HCT116 (cell line): ENCODE data around the gene TBXAS1. TPM values are rescaled to one million over a fixed set of nuclear protein-coding genes. Genes with fewer than 3 reads are reported as not detected.

Experiments used
- ATAC-seq: fragments of 200-7000 bp; cut with Tn5 transposase; 2 replicates; pipeline ENCODE4 v1.9.1; 2020; ENCODE audit warnings: mild to moderate bottlenecking, moderate library complexity
- BruUV-seq: library from RNA; stranded (reverse); fragments of 400-500 nt; replicated peaks from 2 replicates; lab custom pipeline; 2021; lab: Mats Ljungman, UMichigan
- CTCF ChIA-PET: fragments of 300-600 bp; sonication (Branson Sonifier 250); formaldehyde crosslinking; loops from one replicate; lab custom pipeline; 2021; ENCODE audit warnings: antibody characterized with exemption; lab: Charles Lee
- POLR2A ChIA-PET: fragments of 300-600, 350-600 bp; sonication (Branson Sonifier 250); formaldehyde crosslinking; loops from one replicate; lab custom pipeline; 2021; ENCODE audit warnings: antibody characterized with exemption; lab: Charles Lee
- RAD21 ChIA-PET, 2 experiments: fragments of 300-600 bp; sonication (Branson Sonifier 250); formaldehyde crosslinking; loops; one replicate each; lab custom pipeline; 2023; ENCODE audit warnings: low total read pairs in 2 of 2; ENCODE audit not compliant: uncharacterized antibody in 2 of 2, unreplicated experiment in 2 of 2, low non-redundant PET in 1 of 2; lab: Charles Lee
- DNase-seq: peaks from one replicate; pipeline ENCODE4 v3.0.0-alpha.2; 2010; ENCODE audit warnings: low read depth, low spot score
- H2AFZ ChIP-seq: fragments of 200-600 bp; shearing (Covaris generic), sonication (generic); 2 replicates; pipeline ENCODE4 v1.6.1; 2017; ENCODE audit warnings: low read depth, mixed run types, mixed read lengths, antibody characterized with exemption, low read length; ENCODE audit not compliant: poor library complexity, severe bottlenecking
- H3K27ac ChIP-seq: 2 replicates; pipeline ENCODE4 v1.5.1; 2012; ENCODE audit warnings: low read depth, low read length
- H3K27me3 ChIP-seq: fragments of 200-600 bp; sonication (generic); 2 replicates; pipeline ENCODE4 v1.6.1; 2016; ENCODE audit warnings: mixed run types, low read length, mixed read lengths; ENCODE audit not compliant: insufficient read depth
- H3K36me3 ChIP-seq, 2 experiments: fragments of 200-500 bp in 1 of 2; fragments of 200-600 bp in 1 of 2; sonication (Bioruptor generic) in 1 of 2; sonication (generic) in 1 of 2; 2 replicates each; pipeline versions ENCODE4 v1.5.1 to v1.6.1; 2014 to 2016; ENCODE audit warnings: low read length in 2 of 2, inconsistent platforms in 1 of 2, mixed read lengths in 1 of 2, mixed run types in 1 of 2; ENCODE audit not compliant: insufficient read depth in 2 of 2, control insufficient read depth in 1 of 2
- H3K4me1 ChIP-seq, 2 experiments: fragments of 200-600 bp in 1 of 2; sonication (generic) in 1 of 2; 2 replicates each; pipeline versions ENCODE4 v1.5.1 to v1.6.1; 2012 to 2017; ENCODE audit warnings: low read length in 2 of 2, inconsistent platforms in 1 of 2, mild to moderate bottlenecking in 1 of 2, mixed read lengths in 1 of 2, mixed run types in 1 of 2, moderate library complexity in 1 of 2; ENCODE audit not compliant: insufficient read depth in 2 of 2, control insufficient read depth in 1 of 2
- H3K4me2 ChIP-seq: fragments of 200-600 bp; sonication (generic); 2 replicates; pipeline ENCODE4 v1.6.1; 2017; ENCODE audit warnings: mixed run types, low read length, mixed read lengths
- H3K4me3 ChIP-seq, 2 experiments: fragments of 200-600 bp in 1 of 2; sonication (generic) in 1 of 2; replicated peaks in 1 of 2; 2 replicates each; pipeline ENCODE4 v1.5.1; 2011 to 2016; ENCODE audit warnings: low read length in 2 of 2, control low read depth in 1 of 2, low read depth in 1 of 2, mild to moderate bottlenecking in 1 of 2, mixed read lengths in 1 of 2, mixed run types in 1 of 2
- H3K79me2 ChIP-seq: fragments of 200-600 bp; sonication (generic); 2 replicates; pipeline ENCODE4 v1.6.1; 2017; ENCODE audit warnings: mild to moderate bottlenecking, mixed run types, low read length, moderate library complexity, mixed read lengths; ENCODE audit not compliant: insufficient read depth
- H3K9ac ChIP-seq: fragments of 200-600 bp; sonication (generic); 2 replicates; pipeline ENCODE4 v1.6.1; 2016; ENCODE audit warnings: low read length, mixed read lengths
- H3K9me2 ChIP-seq: fragments of 200-600 bp; sonication (generic), shearing (Covaris generic); 2 replicates; pipeline ENCODE4 v1.6.1; 2017; ENCODE audit warnings: mixed run types, mild to moderate bottlenecking, moderate library complexity; ENCODE audit not compliant: insufficient read depth
- H3K9me3 ChIP-seq, 2 experiments: fragments of 200-500 bp in 1 of 2; fragments of 200-600 bp in 1 of 2; sonication (Bioruptor generic) in 1 of 2; sonication (generic) in 1 of 2; 2 replicates each; pipeline ENCODE4 v1.6.1; 2014 to 2017; ENCODE audit warnings: low read length in 2 of 2, mixed read lengths in 2 of 2, inconsistent platforms in 1 of 2, low read depth in 1 of 2, mild to moderate bottlenecking in 1 of 2, mixed run types in 1 of 2, moderate library complexity in 1 of 2; ENCODE audit not compliant: control insufficient read depth in 1 of 2, insufficient read depth in 1 of 2
- H4K20me1 ChIP-seq: fragments of 200-600 bp; sonication (generic), shearing (Covaris generic); 2 replicates; pipeline ENCODE4 v1.6.1; 2017; ENCODE audit warnings: mixed run types, mild to moderate bottlenecking, moderate library complexity; ENCODE audit not compliant: insufficient read depth
- CEBPB ChIP-seq: IDR thresholded peaks from 2 replicates; pipeline ENCODE4 v1.6.1; 2012; ENCODE audit warnings: low read depth
- EGR1 ChIP-seq: IDR thresholded peaks from 2 replicates; pipeline ENCODE4 v1.6.1; 2012; ENCODE audit warnings: low read depth
- ELF1 ChIP-seq: IDR thresholded peaks from 2 replicates; pipeline ENCODE4 v1.6.1; 2012; ENCODE audit warnings: low read depth, borderline replicate concordance
- EZH2phosphoT487 ChIP-seq: fragments of 200-600 bp; IDR thresholded peaks from 2 replicates; pipeline ENCODE4 v1.6.1; 2018; ENCODE audit warnings: antibody characterized with exemption, borderline replicate concordance
- JUND ChIP-seq: IDR thresholded peaks from 2 replicates; pipeline ENCODE4 v1.6.1; 2012
- POLR2A ChIP-seq: IDR thresholded peaks from 2 replicates; pipeline ENCODE4 v1.7.0; 2011; ENCODE audit warnings: borderline replicate concordance; ENCODE audit not compliant: insufficient read depth, insufficient read length; ENCODE audit errors: extremely low read depth
- POLR2AphosphoS5 ChIP-seq: IDR thresholded peaks from 2 replicates; pipeline ENCODE4 v1.6.1; 2011; ENCODE audit warnings: mild to moderate bottlenecking, low read depth, low read length, moderate library complexity
- RAD21 ChIP-seq: IDR thresholded peaks from 2 replicates; pipeline ENCODE4 v1.6.1; 2012; ENCODE audit warnings: low read depth, mild to moderate bottlenecking
- SIN3A ChIP-seq: IDR thresholded peaks from 2 replicates; pipeline ENCODE4 v1.6.1; 2012; ENCODE audit warnings: low read depth
- SP1 ChIP-seq: IDR thresholded peaks from 2 replicates; pipeline ENCODE4 v1.6.1; 2012; ENCODE audit warnings: low read depth
- SRF ChIP-seq: IDR thresholded peaks from 2 replicates; pipeline ENCODE4 v1.6.1; 2012; ENCODE audit warnings: low read depth
- ZNF274 ChIP-seq: fragments of 200-500 bp; sonication (Bioruptor generic); IDR thresholded peaks from 2 replicates; pipeline ENCODE4 v1.6.1; 2014; ENCODE audit warnings: mild to moderate bottlenecking, low read depth, low read length, inconsistent platforms
- intact Hi-C: fragments of 100-400 bp; cut with micrococcal nuclease; formaldehyde crosslinking; loops from 2 replicates; pipeline ENCODE4 v1.10.0; 2022
- total RNA-seq: library from RNA; stranded (reverse); gene quantifications from one replicate; pipeline ENCODE4 v1.2.1, GENCODE V29; 2021; ENCODE audit not compliant: unreplicated experiment
- TF ChIP-seq, protein P1 (sequence below), 3 experiments: fragments of 200-600 bp in 1 of 3; sonication (generic) in 1 of 3; IDR thresholded peaks in 2 of 3; conservative IDR thresholded peaks in 1 of 3; 2 replicates each; pipeline ENCODE4 v1.5.1; 2012 to 2017; ENCODE audit warnings: low read depth in 2 of 3, low read length in 2 of 3, antibody characterized with exemption in 1 of 3, borderline replicate concordance in 1 of 3, control low read depth in 1 of 3, mild to moderate bottlenecking in 1 of 3, mixed read lengths in 1 of 3, mixed run types in 1 of 3, moderate library complexity in 1 of 3; ENCODE audit not compliant: insufficient read depth in 1 of 3
- TF ChIP-seq, protein P2 (sequence below): IDR thresholded peaks from 2 replicates; pipeline ENCODE4 v1.6.1; 2012
- TF ChIP-seq, protein P3 (sequence below): IDR thresholded peaks from 2 replicates; pipeline ENCODE4 v1.6.1; 2012; ENCODE audit warnings: low read depth

Gene TBXAS1
- total RNA-seq, 1 experiment from 2014 or later: 1.4 TPM

DNA sequence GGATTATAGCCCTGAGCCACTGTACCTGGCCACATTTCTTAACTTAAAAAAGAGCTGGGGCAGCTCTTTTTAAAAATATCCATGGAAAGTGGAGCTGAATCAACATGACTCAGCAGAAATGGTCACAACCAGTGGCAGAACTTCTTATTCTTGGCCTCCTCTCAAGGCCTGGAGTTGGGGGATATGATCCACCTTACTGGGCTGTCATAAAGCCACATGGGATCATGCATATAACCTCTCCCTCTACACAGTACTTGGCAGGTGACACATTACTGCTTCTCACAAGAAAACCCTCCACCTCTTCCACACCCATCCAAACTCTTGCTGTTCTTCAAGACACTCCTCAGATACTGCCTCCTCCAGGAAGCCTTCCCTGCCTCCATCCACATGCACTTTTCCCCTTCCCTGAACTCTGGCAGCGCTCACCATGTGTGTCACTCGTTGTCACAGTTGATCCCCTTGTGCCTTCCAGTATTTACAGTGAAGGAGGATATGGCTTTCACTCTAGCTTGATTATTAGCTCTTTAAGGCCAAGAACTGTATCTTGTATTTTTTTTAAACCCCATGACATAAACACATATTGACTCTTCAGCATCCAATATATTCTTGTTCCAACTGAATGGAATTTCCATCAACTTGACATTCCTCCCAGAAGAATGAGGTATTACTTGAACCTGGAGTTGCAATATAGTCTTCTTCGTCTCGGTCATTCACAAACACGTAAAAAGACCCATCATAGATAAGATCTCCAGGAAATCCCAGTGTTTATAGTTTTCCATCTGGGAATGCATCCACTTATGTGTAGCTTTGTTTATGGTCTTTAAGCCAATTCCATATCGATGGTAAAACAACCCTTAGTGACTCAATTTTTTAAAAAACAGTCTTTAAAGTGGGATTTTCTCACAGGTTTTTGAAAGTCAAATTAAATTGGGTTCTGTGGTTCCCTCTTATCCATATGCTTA lies 85.5 kb downstream of the TBXAS1 start (continued):
- TF ChIP-seq, protein P1, sequence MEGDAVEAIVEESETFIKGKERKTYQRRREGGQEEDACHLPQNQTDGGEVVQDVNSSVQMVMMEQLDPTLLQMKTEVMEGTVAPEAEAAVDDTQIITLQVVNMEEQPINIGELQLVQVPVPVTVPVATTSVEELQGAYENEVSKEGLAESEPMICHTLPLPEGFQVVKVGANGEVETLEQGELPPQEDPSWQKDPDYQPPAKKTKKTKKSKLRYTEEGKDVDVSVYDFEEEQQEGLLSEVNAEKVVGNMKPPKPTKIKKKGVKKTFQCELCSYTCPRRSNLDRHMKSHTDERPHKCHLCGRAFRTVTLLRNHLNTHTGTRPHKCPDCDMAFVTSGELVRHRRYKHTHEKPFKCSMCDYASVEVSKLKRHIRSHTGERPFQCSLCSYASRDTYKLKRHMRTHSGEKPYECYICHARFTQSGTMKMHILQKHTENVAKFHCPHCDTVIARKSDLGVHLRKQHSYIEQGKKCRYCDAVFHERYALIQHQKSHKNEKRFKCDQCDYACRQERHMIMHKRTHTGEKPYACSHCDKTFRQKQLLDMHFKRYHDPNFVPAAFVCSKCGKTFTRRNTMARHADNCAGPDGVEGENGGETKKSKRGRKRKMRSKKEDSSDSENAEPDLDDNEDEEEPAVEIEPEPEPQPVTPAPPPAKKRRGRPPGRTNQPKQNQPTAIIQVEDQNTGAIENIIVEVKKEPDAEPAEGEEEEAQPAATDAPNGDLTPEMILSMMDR (IDR thresholded peaks at IDR 0.05 in 2 of 3, conservative IDR thresholded peaks at IDR 0.05 in 1 of 3; ENCODE audit: borderline replicate concordance in 1 of 3, insufficient read depth in 1 of 3, low read depth in 2 of 3, low read length in 2 of 3): no peak
- TF ChIP-seq SRF (no peak), EGR1 (no peak), ZNF274 (no peak), EZH2phosphoT487 (no peak), ELF1 (no peak), SIN3A (no peak), SP1 (no peak), POLR2A (no peak)
- TF ChIP-seq, all 23 proteins: peak for 0

DNA sequence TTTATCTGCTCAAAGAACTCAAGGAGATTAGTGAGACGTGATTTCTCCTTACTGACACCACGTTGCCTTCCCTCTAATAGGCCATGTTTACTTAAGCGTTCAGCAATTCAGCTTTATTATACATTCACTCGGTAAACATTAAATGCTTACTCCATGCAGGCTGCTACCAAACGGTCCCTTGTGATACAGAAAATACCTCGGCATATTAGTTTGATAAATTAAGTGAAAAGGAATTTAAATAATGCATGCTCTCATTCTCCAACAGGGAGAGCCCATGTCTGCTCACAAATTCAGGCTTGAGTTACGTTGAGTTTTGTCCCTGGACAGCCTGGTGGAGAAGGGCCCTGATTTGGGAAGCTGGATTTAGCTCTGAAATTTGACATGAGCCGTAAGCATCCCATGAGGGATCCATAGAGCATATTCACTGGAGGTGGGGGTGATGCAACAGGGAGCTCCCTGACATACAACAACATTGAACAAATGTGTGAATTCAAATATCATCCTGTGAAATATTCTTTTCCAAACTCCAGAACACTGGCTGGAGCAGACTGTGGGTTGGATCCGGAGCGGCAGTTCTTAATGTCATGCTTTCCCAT lies 86.3 kb downstream of the TBXAS1 start:
- Histone ChIP-seq H3K9ac (no peak overlapping the region), H3K27ac (no peak overlapping the region), H3K36me3 (no peaks in the 10 kb centered on the region), H3K4me1 (peaks cover 19 to 35% of the 10 kb centered on the region in 2 experiments), H3K79me2 (no peaks in the 10 kb centered on the region), H2AFZ (no peak overlapping the region), H3K4me2 (peak overlapping the region; percentile 70; the same call in 1 of the 2 replicates), H3K27me3 (no peaks in the 10 kb centered on the region), H4K20me1 (no peaks in the 10 kb centered on the region), H3K4me3 (no peak overlapping the region), H3K9me3 (no peaks in the 10 kb centered on the region), H3K9me2 (no peaks in the 10 kb centered on the region)
- intact Hi-C loops: loop anchor here (5.0 kb wide), 1 partner anchor 138 kb away; the partner anchor contains the start of gene HIPK2
- BruUV-seq: no TSS peak
- CTCF ChIA-PET: no interaction called here
- RAD21 ChIA-PET: no interaction called here
- ATAC-seq (no peak), DNase-seq (no peak)
- POLR2A ChIA-PET: interaction anchor here (1.7 kb wide), 1 partner anchor 13 kb away, joined by 6 read pairs; no protein-coding TSS in a partner anchor
- TF ChIP-seq ZNF274 (no peak), RAD21 (no peak), JUND (no peak), POLR2AphosphoS5 (no peak), SIN3A (no peak), SP1 (no peak), SRF (no peak), EGR1 (no peak), CEBPB (no peak)
- TF ChIP-seq, protein P2, sequence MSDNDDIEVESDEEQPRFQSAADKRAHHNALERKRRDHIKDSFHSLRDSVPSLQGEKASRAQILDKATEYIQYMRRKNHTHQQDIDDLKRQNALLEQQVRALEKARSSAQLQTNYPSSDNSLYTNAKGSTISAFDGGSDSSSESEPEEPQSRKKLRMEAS: no peak
- TF ChIP-seq, protein P3, sequence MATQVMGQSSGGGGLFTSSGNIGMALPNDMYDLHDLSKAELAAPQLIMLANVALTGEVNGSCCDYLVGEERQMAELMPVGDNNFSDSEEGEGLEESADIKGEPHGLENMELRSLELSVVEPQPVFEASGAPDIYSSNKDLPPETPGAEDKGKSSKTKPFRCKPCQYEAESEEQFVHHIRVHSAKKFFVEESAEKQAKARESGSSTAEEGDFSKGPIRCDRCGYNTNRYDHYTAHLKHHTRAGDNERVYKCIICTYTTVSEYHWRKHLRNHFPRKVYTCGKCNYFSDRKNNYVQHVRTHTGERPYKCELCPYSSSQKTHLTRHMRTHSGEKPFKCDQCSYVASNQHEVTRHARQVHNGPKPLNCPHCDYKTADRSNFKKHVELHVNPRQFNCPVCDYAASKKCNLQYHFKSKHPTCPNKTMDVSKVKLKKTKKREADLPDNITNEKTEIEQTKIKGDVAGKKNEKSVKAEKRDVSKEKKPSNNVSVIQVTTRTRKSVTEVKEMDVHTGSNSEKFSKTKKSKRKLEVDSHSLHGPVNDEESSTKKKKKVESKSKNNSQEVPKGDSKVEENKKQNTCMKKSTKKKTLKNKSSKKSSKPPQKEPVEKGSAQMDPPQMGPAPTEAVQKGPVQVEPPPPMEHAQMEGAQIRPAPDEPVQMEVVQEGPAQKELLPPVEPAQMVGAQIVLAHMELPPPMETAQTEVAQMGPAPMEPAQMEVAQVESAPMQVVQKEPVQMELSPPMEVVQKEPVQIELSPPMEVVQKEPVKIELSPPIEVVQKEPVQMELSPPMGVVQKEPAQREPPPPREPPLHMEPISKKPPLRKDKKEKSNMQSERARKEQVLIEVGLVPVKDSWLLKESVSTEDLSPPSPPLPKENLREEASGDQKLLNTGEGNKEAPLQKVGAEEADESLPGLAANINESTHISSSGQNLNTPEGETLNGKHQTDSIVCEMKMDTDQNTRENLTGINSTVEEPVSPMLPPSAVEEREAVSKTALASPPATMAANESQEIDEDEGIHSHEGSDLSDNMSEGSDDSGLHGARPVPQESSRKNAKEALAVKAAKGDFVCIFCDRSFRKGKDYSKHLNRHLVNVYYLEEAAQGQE: no peak
